Tibial artery (tissue), 4 donors: ENCODE data around the gene CCL4.
"Not testable (repeated sequence)": the region's sequence is repeated elsewhere in the genome, so short reads cannot be mapped to it uniquely, and the experiment has no call there.

Experiments
- DNase-seq, 2 donors: peaks; one replicate each; pipeline ENCODE4 v3.0.0-alpha.2; 2019
- H3K27ac ChIP-seq, 2 donors: fragments of 200-600 bp; sonication (generic) in 1 of 2; 1 replicate in 1 of 2; 2 replicates in 1 of 2; pipeline ENCODE4 v1.5.1; 2018 to 2019; ENCODE audit warnings: mild to moderate bottlenecking in 1 of 2
- H3K27me3 ChIP-seq, 2 donors: fragments of 200-600 bp; sonication (generic) in 1 of 2; one replicate each; pipeline versions ENCODE4 v1.5.1 to v1.6.0; 2016 to 2019
- H3K36me3 ChIP-seq, 3 donors: fragments of 200-600 bp; sonication (generic) in 2 of 3; one replicate each; pipeline ENCODE4 v1.5.1; 2016 to 2019; ENCODE audit warnings: mild to moderate bottlenecking in 2 of 3
- H3K4me1 ChIP-seq, 4 donors: fragments of 200-600 bp; sonication (generic) in 2 of 4; 1 replicate in 3 of 4; 2 replicates in 1 of 4; pipeline ENCODE4 v1.5.1; 2016 to 2019
- H3K4me3 ChIP-seq, 2 donors: fragments of 200-600 bp; sonication (generic) in 1 of 2; 1 replicate in 1 of 2; 2 replicates in 1 of 2; pipeline ENCODE4 v1.5.1; 2018 to 2019; ENCODE audit warnings: mild to moderate bottlenecking in 2 of 2
- H3K9me3 ChIP-seq, 3 donors: fragments of 200-600 bp; sonication (generic) in 1 of 3; one replicate each; pipeline ENCODE4 v1.5.1; 2016 to 2019
- intact Hi-C: fragments of 100-400 bp; cut with DNase I; formaldehyde crosslinking; loops from one replicate; pipeline ENCODE4 v1.15.0; 2023; ENCODE audit warnings: low total_unique reads
- TF ChIP-seq, protein P1 (sequence below), 2 experiments: fragments of 200-600 bp in 1 of 2; fragments of 450-650 bp in 1 of 2; IDR thresholded peaks; one replicate each; pipeline ENCODE4 v1.5.1; 2017 to 2019; ENCODE audit warnings: antibody characterized with exemption in 2 of 2, mild to moderate bottlenecking in 1 of 2, moderate library complexity in 1 of 2

The CCL4 gene

DNA sequence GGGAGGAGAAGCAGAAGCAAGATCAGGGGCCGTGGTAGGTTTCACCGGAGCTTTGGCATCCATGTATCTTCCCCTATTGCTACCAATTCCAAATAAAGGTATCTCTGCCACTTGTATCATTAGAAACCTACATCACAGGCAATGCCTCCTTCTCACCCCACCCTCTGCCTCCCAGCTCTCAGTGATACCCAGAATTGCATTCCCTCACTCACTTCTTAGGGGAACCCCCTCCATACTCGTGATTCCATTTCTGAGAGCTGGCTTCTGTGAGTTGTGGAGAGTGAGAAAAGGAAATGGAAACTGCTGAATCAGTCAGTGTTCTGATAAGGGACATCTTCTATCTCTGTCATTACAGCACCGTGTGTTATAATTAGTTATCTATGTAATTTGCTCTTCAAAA is 11.4 kb upstream of the CCL4 start:
- no peak overlapping the region for H3K27ac ChIP-seq
- TF ChIP-seq, protein P1, sequence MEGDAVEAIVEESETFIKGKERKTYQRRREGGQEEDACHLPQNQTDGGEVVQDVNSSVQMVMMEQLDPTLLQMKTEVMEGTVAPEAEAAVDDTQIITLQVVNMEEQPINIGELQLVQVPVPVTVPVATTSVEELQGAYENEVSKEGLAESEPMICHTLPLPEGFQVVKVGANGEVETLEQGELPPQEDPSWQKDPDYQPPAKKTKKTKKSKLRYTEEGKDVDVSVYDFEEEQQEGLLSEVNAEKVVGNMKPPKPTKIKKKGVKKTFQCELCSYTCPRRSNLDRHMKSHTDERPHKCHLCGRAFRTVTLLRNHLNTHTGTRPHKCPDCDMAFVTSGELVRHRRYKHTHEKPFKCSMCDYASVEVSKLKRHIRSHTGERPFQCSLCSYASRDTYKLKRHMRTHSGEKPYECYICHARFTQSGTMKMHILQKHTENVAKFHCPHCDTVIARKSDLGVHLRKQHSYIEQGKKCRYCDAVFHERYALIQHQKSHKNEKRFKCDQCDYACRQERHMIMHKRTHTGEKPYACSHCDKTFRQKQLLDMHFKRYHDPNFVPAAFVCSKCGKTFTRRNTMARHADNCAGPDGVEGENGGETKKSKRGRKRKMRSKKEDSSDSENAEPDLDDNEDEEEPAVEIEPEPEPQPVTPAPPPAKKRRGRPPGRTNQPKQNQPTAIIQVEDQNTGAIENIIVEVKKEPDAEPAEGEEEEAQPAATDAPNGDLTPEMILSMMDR (IDR thresholded peaks at IDR 0.05): no peak
- no peak for DNase-seq
- intact Hi-C loops: no loop called here
- H3K4me1 ChIP-seq: no peaks in the 10 kb centered on the region
- H3K27me3 ChIP-seq: no peaks in the 10 kb centered on the region
- H3K9me3 ChIP-seq: no peaks in the 10 kb centered on the region
- no peaks in the 10 kb centered on the region for H3K36me3 ChIP-seq
- no peak overlapping the region for H3K4me3 ChIP-seq

DNA sequence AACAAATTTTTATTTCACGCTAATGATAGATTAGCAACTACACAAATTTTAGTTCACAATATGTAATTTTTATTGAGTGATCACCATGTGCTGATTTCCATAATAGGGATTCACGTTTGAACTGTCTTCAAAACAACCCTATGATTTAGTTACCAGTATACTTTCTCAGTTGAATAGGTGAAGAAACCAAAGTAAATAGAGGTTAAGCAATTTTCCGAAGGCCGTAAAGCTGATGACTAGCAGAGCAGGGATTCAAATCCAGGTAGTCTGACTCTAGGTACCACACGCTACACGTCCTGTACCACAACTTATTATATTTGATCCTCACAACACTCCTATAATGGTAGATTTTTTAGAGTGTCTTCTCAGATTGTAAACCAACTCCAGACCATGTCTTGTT is 10.9 kb upstream of the CCL4 start:
- H3K9me3 ChIP-seq, H3K4me3 ChIP-seq, intact Hi-C loops, H3K4me1 ChIP-seq, DNase-seq, H3K36me3 ChIP-seq, H3K27ac ChIP-seq, H3K27me3 ChIP-seq: not testable (repeated sequence)

DNA sequence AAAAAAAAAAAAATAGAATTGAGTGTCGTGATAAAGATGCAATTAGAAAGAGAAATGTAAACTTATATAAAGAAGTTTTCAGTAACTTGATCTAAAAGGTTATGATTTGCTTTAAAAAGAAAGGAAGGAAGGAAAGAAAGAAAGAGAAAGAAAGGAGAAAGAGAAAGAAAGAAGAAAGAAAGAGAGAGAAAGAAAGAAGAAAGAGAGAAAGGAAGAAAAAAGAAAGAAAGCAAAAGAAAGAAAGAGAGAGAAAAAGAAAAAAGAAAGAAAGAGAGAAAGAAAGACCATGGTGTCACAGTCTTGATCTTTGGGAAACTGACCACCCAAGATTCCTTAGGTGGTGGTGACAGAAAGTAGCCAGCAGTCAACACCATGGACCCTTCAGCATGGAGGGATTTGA is 9.4 kb upstream of the CCL4 start:
- Histone ChIP-seq H3K4me3 (no peak overlapping the region), H3K27me3 (no peaks in the 10 kb centered on the region), H3K27ac (no peak overlapping the region), H3K4me1 (no peaks in the 10 kb centered on the region), H3K36me3 (no peaks in the 10 kb centered on the region), H3K9me3 (no peaks in the 10 kb centered on the region)
- TF ChIP-seq, protein P1 (IDR thresholded peaks at IDR 0.05): no peak
- intact Hi-C loops: no loop called here
- DNase-seq: no peak

- no peak for DNase-seq
- Histone ChIP-seq H3K4me1 (no peaks in the 10 kb centered on the region), H3K9me3 (no peaks in the 10 kb centered on the region), H3K36me3 (no peaks in the 10 kb centered on the region), H3K27me3 (no peaks in the 10 kb centered on the region), H3K4me3 (no peak overlapping the region), H3K27ac (no peak overlapping the region)
- intact Hi-C loops: no loop called here
- TF ChIP-seq, protein P1 (IDR thresholded peaks at IDR 0.05): no peak
These were observed 8.9 kb upstream of the CCL4 start for GRCh38 chr17:36094746-36095145.

DNA sequence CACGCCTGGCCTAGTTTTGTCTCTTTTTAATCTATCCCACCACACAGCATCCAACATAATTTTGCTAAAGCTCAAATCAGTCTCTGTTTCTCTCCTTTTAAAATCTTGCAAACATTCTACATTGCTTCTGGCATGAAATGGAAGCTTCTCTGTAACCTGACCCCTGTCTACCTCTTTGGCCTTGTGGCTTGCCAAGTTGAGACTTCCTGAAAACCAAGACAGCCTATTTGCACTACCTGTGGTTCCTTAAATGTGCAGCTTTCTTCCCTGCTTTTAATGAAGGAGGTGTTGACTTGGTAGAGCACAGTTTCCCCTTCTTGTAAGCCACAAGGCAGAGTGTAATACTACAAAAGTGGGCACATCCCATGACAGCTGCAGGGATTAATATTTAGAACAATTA is 7.6 kb upstream of the CCL4 start:
- H3K9me3 ChIP-seq: no peaks in the 10 kb centered on the region
- no peaks in the 10 kb centered on the region for H3K36me3 ChIP-seq
- no peak overlapping the region for H3K4me3 ChIP-seq
- H3K27me3 ChIP-seq: no peaks in the 10 kb centered on the region
- intact Hi-C loops: no loop called here
- no peaks in the 10 kb centered on the region for H3K4me1 ChIP-seq
- no peak overlapping the region for H3K27ac ChIP-seq
- DNase-seq: no peak
- TF ChIP-seq, protein P1 (IDR thresholded peaks at IDR 0.05): no peak

DNA sequence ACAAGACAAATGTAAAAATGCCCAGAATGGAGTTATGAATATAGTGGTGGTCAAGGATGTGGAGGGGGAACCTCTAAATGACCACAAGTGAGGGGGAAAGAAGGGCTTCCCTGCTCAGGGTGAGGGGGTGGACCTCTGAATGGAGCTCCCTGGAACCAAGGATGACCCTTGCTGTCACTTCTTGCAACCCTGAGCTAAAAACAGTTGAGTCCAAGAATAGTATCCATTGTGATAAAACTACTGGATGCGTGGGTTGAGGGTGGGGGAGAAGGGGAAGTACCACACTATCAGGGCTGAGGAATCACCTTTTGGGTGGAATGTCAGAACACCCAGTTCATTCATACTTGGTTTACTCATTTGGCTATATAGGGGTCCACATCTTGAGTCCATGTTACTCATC is 4.6 kb upstream of the CCL4 start:
- H3K4me1 ChIP-seq, DNase-seq, H3K4me3 ChIP-seq, intact Hi-C loops, H3K27me3 ChIP-seq, H3K36me3 ChIP-seq, H3K27ac ChIP-seq, H3K9me3 ChIP-seq: not testable (repeated sequence)

- H3K27me3 ChIP-seq, H3K27ac ChIP-seq, H3K9me3 ChIP-seq, H3K4me3 ChIP-seq, H3K36me3 ChIP-seq, intact Hi-C loops, DNase-seq, H3K4me1 ChIP-seq: not testable (repeated sequence)
These were observed 619 bp downstream of the CCL4 start for GRCh38 chr17:36104246-36104645.
